CD4-positive, alpha-beta T cell (primary cell): ENCODE measurements around the gene CLEC10A. TPM values are rescaled to one million over a fixed set of nuclear protein-coding genes. Genes with fewer than 3 reads are reported as not detected.

Experiments
- ATAC-seq: fragments of 200-7000 bp; cut with Tn5 transposase; one replicate; pipeline ENCODE4 v1.10.0; 2022; ENCODE audit warnings: mild to moderate bottlenecking; ENCODE audit not compliant: poor library complexity
- CTCF ChIA-PET: fragments of 350-600 bp; sonication (Branson Sonifier 250); formaldehyde crosslinking; loops from one replicate; lab custom pipeline; 2021; ENCODE audit warnings: antibody characterized with exemption, inconsistent platforms; lab: Charles Lee
- POLR2A ChIA-PET: fragments of 350-600 bp; sonication (Branson Sonifier 250); formaldehyde crosslinking; loops from one replicate; lab custom pipeline; 2021; ENCODE audit warnings: antibody characterized with exemption, inconsistent platforms; lab: Charles Lee
- DNase-seq, 14 experiments: peaks; one replicate each; pipeline ENCODE4 v3.0.0-alpha.2; 2013 to 2020; ENCODE audit warnings: mixed read lengths in 2 of 14
- H3K27ac ChIP-seq, 2 donors: one replicate each; pipeline versions ENCODE4 v1.5.1 to v1.7.0; 2013; ENCODE audit warnings: low read length in 2 of 2, low read depth in 1 of 2, mild to moderate bottlenecking in 1 of 2
- H3K27me3 ChIP-seq, 2 experiments: 1 replicate in 1 of 2; 2 replicates in 1 of 2; pipeline versions ENCODE4 v1.6.1 to v1.7.0; 2013; ENCODE audit warnings: low read length in 2 of 2, control low read depth in 1 of 2, mild to moderate bottlenecking in 1 of 2, moderate library complexity in 1 of 2; ENCODE audit not compliant: insufficient read depth in 2 of 2, control insufficient read depth in 1 of 2
- H3K36me3 ChIP-seq: one replicate; pipeline ENCODE4 v1.6.1; 2013; ENCODE audit warnings: low read length, control low read depth; ENCODE audit not compliant: insufficient read depth
- H3K4me1 ChIP-seq: one replicate; pipeline ENCODE4 v1.6.1; 2013; ENCODE audit warnings: low read length, control low read depth; ENCODE audit not compliant: insufficient read depth
- H3K4me3 ChIP-seq: one replicate; pipeline ENCODE4 v1.5.1; 2013; ENCODE audit warnings: mild to moderate bottlenecking, low read length, moderate library complexity
- H3K9me3 ChIP-seq, 2 experiments: 1 replicate in 1 of 2; 2 replicates in 1 of 2; pipeline versions ENCODE4 v1.6.1 to v1.7.0; 2013; ENCODE audit warnings: low read length in 2 of 2, mild to moderate bottlenecking in 2 of 2, control low read depth in 1 of 2, moderate library complexity in 1 of 2; ENCODE audit not compliant: control insufficient read depth in 1 of 2, insufficient read depth in 1 of 2
- H3K27ac Mint-ChIP-seq: one replicate; pipeline ENCODE4 v1.8.0; 2020; ENCODE audit warnings: mixed read lengths
- H3K27me3 Mint-ChIP-seq: one replicate; pipeline ENCODE4 v1.8.0; 2021; ENCODE audit warnings: mixed read lengths
- H3K36me3 Mint-ChIP-seq: one replicate; pipeline ENCODE4 v1.8.0; 2021; ENCODE audit warnings: low read depth, mixed read lengths
- H3K4me1 Mint-ChIP-seq: one replicate; pipeline ENCODE4 v1.8.0; 2021; ENCODE audit warnings: low read depth, mixed read lengths
- H3K4me3 Mint-ChIP-seq: one replicate; pipeline ENCODE4 v1.8.0; 2020; ENCODE audit warnings: mild to moderate bottlenecking, mixed read lengths
- H3K9me3 Mint-ChIP-seq: one replicate; pipeline ENCODE4 v1.8.0; 2020; ENCODE audit warnings: mixed read lengths
- intact Hi-C, 2 experiments: fragments of 100-400 bp; cut with DNase I in 1 of 2; cut with micrococcal nuclease in 1 of 2; formaldehyde crosslinking; loops; one replicate each; pipeline versions ENCODE4 v1.15.1 to v1.9.0; 2023 to 2025; cut with DNase I, micrococcal nuclease
- total RNA-seq, 174 experiments: library from RNA in 2 of 174; stranded (reverse) in 2 of 174; gene quantifications; one replicate each; pipeline ENCODE4 v1.2.3 and lab custom pipeline; 2021 to 2026
- TF ChIP-seq, protein P1 (sequence below): fragments of 200-600 bp; IDR thresholded peaks from one replicate; pipeline ENCODE4 v1.8.0; 2022; ENCODE audit warnings: antibody characterized with exemption, mild to moderate bottlenecking

Gene CLEC10A
- total RNA-seq, 2 experiments from 2014 or later: 0.59 to 0.96 TPM

DNA sequence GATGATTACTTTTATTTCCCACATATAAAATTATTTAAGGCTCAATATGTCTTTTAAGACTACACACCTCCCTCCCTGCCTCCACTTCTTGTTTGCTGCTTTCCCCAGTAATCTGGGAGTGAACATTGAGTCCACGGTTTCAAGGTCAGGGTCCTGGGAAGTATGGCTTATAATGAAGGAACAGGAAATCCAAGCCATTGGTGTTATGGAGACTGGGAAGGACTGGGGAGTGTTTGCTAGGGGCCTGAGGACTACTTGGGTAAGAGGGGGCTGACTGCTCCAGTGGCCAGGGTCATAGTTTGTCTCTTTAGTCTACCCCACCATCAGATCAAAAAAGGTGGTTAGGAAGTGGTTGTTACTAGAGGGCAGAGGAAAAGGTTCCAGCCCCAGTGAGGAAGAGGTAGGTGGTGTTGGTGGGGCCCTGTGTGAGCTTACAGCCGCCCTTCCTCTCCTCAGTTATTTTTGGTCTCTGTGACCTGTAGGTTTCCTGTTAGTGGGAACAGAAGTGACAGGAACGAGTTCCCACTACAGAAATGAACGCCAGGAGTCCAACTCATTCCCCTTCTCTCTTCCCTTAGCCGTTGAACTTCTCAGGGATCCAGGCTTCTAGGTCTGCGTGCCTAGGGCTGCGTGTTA, 45.0 kb downstream of the CLEC10A start:
- ATAC-seq (peak; percentile 28), DNase-seq (peak in 5 of 14 experiments; percentile 27 to 87 (median 60))
- peak overlapping the region; percentile 84 to 93 for H3K27ac ChIP-seq
- no peaks in the 10 kb centered on the region for H3K36me3 ChIP-seq
- ChIA-PET POLR2A (interaction anchor here (0.8 to 2.2 kb wide), 33 partner anchors 9 to 1549 kb away, joined by 3 to 65 read pairs (median 5); partner anchors contain the start of genes ACADVL, ACAP1, BCL6B and C17orf100), CTCF (interaction anchor here (0.7 to 2.4 kb wide), 7 partner anchors 11 to 261 kb away, joined by 3 to 18 read pairs (median 4); no protein-coding TSS in a partner anchor)
- H3K9me3 Mint-ChIP-seq: no peaks in the 10 kb centered on the region
- H3K27ac Mint-ChIP-seq: peak overlapping the region; percentile 99
- no peaks in the 10 kb centered on the region for H3K27me3 ChIP-seq
- H3K4me1 ChIP-seq: peaks cover 61% of the 10 kb centered on the region
- no peaks in the 10 kb centered on the region for H3K9me3 ChIP-seq
- H3K4me3 ChIP-seq: peak overlapping the region; percentile 99
- no peaks in the 10 kb centered on the region for H3K27me3 Mint-ChIP-seq
- intact Hi-C loops: loop anchor here (1.0 to 10.0 kb wide), 6 partner anchors 13 to 1862 kb away; partner anchors contain the start of genes CYB5D1 (in 1 of the 2), NAA38 (in 1 of the 2), POLR2A (in 1 of the 2) and SLC35G6 (in 1 of the 2)
- peaks cover 8% of the 10 kb centered on the region for H3K36me3 Mint-ChIP-seq
- peaks cover 69% of the 10 kb centered on the region for H3K4me1 Mint-ChIP-seq
- peak overlapping the region; percentile 91 for H3K4me3 Mint-ChIP-seq
- TF ChIP-seq, protein P1, sequence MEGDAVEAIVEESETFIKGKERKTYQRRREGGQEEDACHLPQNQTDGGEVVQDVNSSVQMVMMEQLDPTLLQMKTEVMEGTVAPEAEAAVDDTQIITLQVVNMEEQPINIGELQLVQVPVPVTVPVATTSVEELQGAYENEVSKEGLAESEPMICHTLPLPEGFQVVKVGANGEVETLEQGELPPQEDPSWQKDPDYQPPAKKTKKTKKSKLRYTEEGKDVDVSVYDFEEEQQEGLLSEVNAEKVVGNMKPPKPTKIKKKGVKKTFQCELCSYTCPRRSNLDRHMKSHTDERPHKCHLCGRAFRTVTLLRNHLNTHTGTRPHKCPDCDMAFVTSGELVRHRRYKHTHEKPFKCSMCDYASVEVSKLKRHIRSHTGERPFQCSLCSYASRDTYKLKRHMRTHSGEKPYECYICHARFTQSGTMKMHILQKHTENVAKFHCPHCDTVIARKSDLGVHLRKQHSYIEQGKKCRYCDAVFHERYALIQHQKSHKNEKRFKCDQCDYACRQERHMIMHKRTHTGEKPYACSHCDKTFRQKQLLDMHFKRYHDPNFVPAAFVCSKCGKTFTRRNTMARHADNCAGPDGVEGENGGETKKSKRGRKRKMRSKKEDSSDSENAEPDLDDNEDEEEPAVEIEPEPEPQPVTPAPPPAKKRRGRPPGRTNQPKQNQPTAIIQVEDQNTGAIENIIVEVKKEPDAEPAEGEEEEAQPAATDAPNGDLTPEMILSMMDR: no peak

DNA sequence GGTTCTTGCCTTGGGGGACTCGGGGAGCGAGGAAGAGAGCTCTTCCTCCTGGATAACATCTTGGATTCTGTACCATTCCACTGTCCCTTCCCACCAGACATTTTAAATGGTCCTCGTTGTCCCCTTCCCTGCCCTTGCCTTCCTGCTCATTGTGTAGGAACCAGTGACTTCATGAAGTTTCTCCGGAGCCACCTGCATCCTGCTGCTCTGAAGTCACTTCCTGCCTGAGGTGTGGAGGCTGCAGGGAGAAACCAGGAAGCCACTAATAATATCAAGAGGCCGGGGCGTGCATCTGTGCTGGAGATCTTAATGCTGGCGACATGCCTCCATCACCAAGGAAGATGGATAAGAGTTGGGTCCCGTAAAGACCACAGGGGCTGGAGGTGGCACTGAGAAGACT, 50.4 kb downstream of the CLEC10A start:
- intact Hi-C loops: loop anchor here in 1 of 2 experiments (5.0 to 10.0 kb wide), 2 partner anchors 825 to 1868 kb away; partner anchors contain the start of genes CYB5D1, NAA38 and TMEM88
- peak overlapping the region; percentile 21 for H3K4me3 ChIP-seq
- POLR2A ChIA-PET: no interaction called here
- H3K4me1 ChIP-seq: peaks cover 39% of the 10 kb centered on the region
- H3K27ac ChIP-seq: peak overlapping the region; percentile 38 to 47
- CTCF ChIA-PET: interaction anchor here (0.7 kb wide), 1 partner anchor 13 kb away, joined by 3 read pairs; no protein-coding TSS in a partner anchor
- H3K27me3 Mint-ChIP-seq: no peaks in the 10 kb centered on the region
- no peaks in the 10 kb centered on the region for H3K36me3 Mint-ChIP-seq
- no peaks in the 10 kb centered on the region for H3K27me3 ChIP-seq
- DNase-seq: peak in 7 of 14 experiments; percentile 15 to 82 (median 64)
- peak overlapping the region; percentile 78 for H3K4me3 Mint-ChIP-seq
- H3K36me3 ChIP-seq: no peaks in the 10 kb centered on the region
- peak overlapping the region; percentile 84 for H3K27ac Mint-ChIP-seq
- peaks cover 51% of the 10 kb centered on the region for H3K4me1 Mint-ChIP-seq
- TF ChIP-seq, protein P1: no peak
- H3K9me3 ChIP-seq: no peaks in the 10 kb centered on the region
- peak; percentile 93 for ATAC-seq
- H3K9me3 Mint-ChIP-seq: no peaks in the 10 kb centered on the region

DNA sequence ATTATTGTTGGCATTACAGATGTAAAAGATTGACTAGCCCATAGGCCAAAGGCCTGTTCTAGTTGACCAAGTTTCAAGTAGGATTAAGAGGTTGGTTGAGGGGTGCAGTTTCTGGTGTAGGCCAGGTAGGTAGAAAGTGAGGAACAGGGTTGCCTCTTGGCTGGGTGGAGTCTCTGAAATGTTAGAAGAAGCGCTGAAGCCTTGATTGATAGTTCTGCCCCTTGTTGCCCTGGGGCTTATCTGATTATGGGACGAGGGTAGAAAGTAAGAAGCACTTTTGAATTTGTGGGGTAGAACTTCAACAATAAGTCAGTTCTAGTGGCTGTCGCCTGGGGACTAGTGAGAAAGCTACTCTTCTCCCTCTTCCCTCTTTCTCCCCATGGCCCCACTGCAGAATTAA, 51.0 kb downstream of the CLEC10A start:
- Histone ChIP-seq H3K27ac (peak overlapping the region in 1 of 2 donors; percentile 11), H3K4me3 (no peak overlapping the region), H3K27me3 (no peaks in the 10 kb centered on the region), H3K9me3 (no peaks in the 10 kb centered on the region), H3K36me3 (no peaks in the 10 kb centered on the region), H3K4me1 (peaks cover 38% of the 10 kb centered on the region)
- ChIA-PET CTCF (no interaction called here), POLR2A (no interaction called here)
- Mint-ChIP-seq H3K4me3 (peak overlapping the region; percentile 66), H3K4me1 (peaks cover 48% of the 10 kb centered on the region), H3K27ac (peak overlapping the region; percentile 84), H3K36me3 (no peaks in the 10 kb centered on the region), H3K9me3 (no peaks in the 10 kb centered on the region), H3K27me3 (no peaks in the 10 kb centered on the region)
- TF ChIP-seq, protein P1: no peak
- intact Hi-C loops: no loop called here
- no peak for ATAC-seq
- no peak for DNase-seq
